Neuronal stem cell (in vitro differentiated cells): Measurements from ENCODE around the gene ZNF714.

Experiments used
- DNase-seq: peaks from one replicate; pipeline ENCODE4 v3.0.0-alpha.2; 2013; ENCODE audit warnings: low spot score
- H2AFZ ChIP-seq: one replicate; pipeline ENCODE4 v1.6.1; 2013; ENCODE audit warnings: mild to moderate bottlenecking, low read length, inconsistent platforms
- H2AK5ac ChIP-seq: 2 replicates; pipeline ENCODE4 v1.6.1; 2013; ENCODE audit warnings: low read depth, mild to moderate bottlenecking, inconsistent platforms, low read length, moderate library complexity, mixed read lengths
- H2BK120ac ChIP-seq: 2 replicates; pipeline ENCODE4 v1.6.1; 2013; ENCODE audit warnings: low read depth, mild to moderate bottlenecking, inconsistent platforms, low read length, moderate library complexity, mixed read lengths
- H2BK12ac ChIP-seq: one replicate; pipeline ENCODE4 v1.6.1; 2013; ENCODE audit warnings: low read length, inconsistent platforms
- H2BK15ac ChIP-seq: 2 replicates; pipeline ENCODE4 v1.6.1; 2013; ENCODE audit warnings: mild to moderate bottlenecking, low read length, inconsistent platforms, mixed read lengths
- H2BK5ac ChIP-seq: one replicate; pipeline ENCODE4 v1.6.1; 2013; ENCODE audit warnings: inconsistent platforms, mild to moderate bottlenecking, low read length, moderate library complexity
- H3K14ac ChIP-seq: one replicate; pipeline ENCODE4 v1.6.1; 2013; ENCODE audit warnings: low read length, inconsistent platforms
- H3K18ac ChIP-seq: 2 replicates; pipeline ENCODE4 v1.6.1; 2013; ENCODE audit warnings: low read length, inconsistent platforms
- H3K23ac ChIP-seq: 2 replicates; pipeline ENCODE4 v1.6.1; 2013; ENCODE audit warnings: low read depth, mild to moderate bottlenecking, mixed read lengths, low read length, inconsistent platforms; ENCODE audit not compliant: poor library complexity
- H3K27ac ChIP-seq: replicated peaks from 3 replicates; pipeline ENCODE4 v1.5.1; 2013; ENCODE audit warnings: low read length, inconsistent platforms
- H3K27me3 ChIP-seq, 3 experiments: 2 replicates each; pipeline ENCODE4 v1.6.1; 2013; ENCODE audit warnings: low read length in 3 of 3, mild to moderate bottlenecking in 2 of 3, inconsistent platforms in 1 of 3, low read depth in 1 of 3, mixed read lengths in 1 of 3, moderate library complexity in 1 of 3; ENCODE audit not compliant: control insufficient read depth in 3 of 3, insufficient read depth in 3 of 3
- H3K36me3 ChIP-seq, 2 donors: replicated peaks in 1 of 2; 2 replicates each; pipeline ENCODE4 v1.6.1; 2013; ENCODE audit warnings: low read length in 2 of 2; ENCODE audit not compliant: control insufficient read depth in 2 of 2, insufficient read depth in 2 of 2
- H3K4ac ChIP-seq: 2 replicates; pipeline ENCODE4 v1.6.1; 2013; ENCODE audit warnings: inconsistent platforms, mild to moderate bottlenecking, low read length, moderate library complexity
- H3K4me1 ChIP-seq, 2 donors: 1 replicate in 1 of 2; 2 replicates in 1 of 2; pipeline ENCODE4 v1.6.1; 2013; ENCODE audit warnings: low read length in 2 of 2, low read depth in 1 of 2; ENCODE audit not compliant: control insufficient read depth in 2 of 2, insufficient read depth in 1 of 2
- H3K4me2 ChIP-seq: one replicate; pipeline ENCODE4 v1.6.1; 2013; ENCODE audit warnings: mild to moderate bottlenecking, low read length, inconsistent platforms; ENCODE audit not compliant: insufficient read depth, poor library complexity, severe bottlenecking
- H3K4me3 ChIP-seq, 2 donors: 2 replicates each; pipeline ENCODE4 v1.5.1; 2013; ENCODE audit warnings: low read length in 2 of 2, mild to moderate bottlenecking in 2 of 2, inconsistent platforms in 1 of 2, moderate library complexity in 1 of 2
- H3K79me1 ChIP-seq: one replicate; pipeline ENCODE4 v1.6.1; 2013; ENCODE audit warnings: low read depth, mild to moderate bottlenecking, inconsistent platforms, low read length, moderate library complexity
- H3K9ac ChIP-seq: one replicate; pipeline ENCODE4 v1.6.1; 2013; ENCODE audit warnings: mild to moderate bottlenecking, low read depth, low read length, inconsistent platforms; ENCODE audit not compliant: poor library complexity
- H3K9me3 ChIP-seq, 2 donors: replicated peaks in 1 of 2; 2 replicates each; pipeline versions ENCODE3 to v1.6.1; 2013; ENCODE audit warnings: low read length in 2 of 2, mild to moderate bottlenecking in 2 of 2, inconsistent platforms in 1 of 2, low read depth in 1 of 2, mixed read lengths in 1 of 2, moderate library complexity in 1 of 2; ENCODE audit not compliant: control insufficient read depth in 2 of 2, insufficient read depth in 1 of 2
- H4K8ac ChIP-seq: one replicate; pipeline ENCODE4 v1.6.1; 2013; ENCODE audit warnings: low read depth, mild to moderate bottlenecking, inconsistent platforms, low read length, moderate library complexity
- H4K91ac ChIP-seq: one replicate; pipeline ENCODE4 v1.6.1; 2013; ENCODE audit warnings: low read length, low read depth, mild to moderate bottlenecking, inconsistent platforms; ENCODE audit not compliant: poor library complexity
- WGBS, 2 donors: extraction: QIAGEN DNeasy Blood & Tissue Kit; methylation state at CpG; one replicate each; pipeline ENCODE4 v1.1.7; 2013; ENCODE audit warnings: missing lambda C conversion rate in 2 of 2, mixed read lengths in 1 of 2; ENCODE audit not compliant: insufficient read length in 2 of 2, insufficient replicate concordance in 1 of 2; ENCODE audit errors: extremely low coverage in 2 of 2; 5-methylcytosine and 5-hydroxymethylcytosine counted together

The ZNF714 gene

DNA sequence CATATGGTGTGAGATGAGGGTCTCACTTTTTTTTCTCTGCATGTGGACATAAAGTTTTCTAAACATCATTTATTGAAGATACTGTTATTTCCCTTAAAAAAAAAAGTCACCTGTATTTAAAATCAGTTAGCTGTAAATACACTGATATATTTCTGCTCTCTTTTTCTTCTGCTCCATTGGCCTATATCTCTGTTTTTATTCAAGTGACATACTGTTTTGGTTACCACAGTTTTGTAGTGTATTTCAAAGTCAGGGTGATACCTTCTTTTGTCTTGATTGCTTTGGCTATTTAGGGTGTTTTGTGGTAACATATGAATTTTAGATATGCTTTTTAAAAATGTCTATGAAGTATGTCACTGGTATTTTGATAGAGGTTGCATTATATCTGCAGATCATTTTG is 44.1 kb downstream of the ZNF714 start:
- H2BK12ac ChIP-seq, result no peak overlapping the region
- peaks cover 0 to 21% of the 10 kb centered on the region in 2 donors for H3K9me3 ChIP-seq
- H3K36me3 ChIP-seq, result peaks cover 0 to 20% of the 10 kb centered on the region in 2 donors
- H3K4me2 ChIP-seq, result no peak overlapping the region
- H3K4ac ChIP-seq, result no peak overlapping the region
- H4K8ac ChIP-seq, result no peak overlapping the region
- H2BK5ac ChIP-seq, result no peak overlapping the region
- peaks cover 0 to 4% of the 10 kb centered on the region in 2 donors for H3K4me1 ChIP-seq
- DNase-seq, result no peak
- no peak overlapping the region for H2BK120ac ChIP-seq
- H3K27me3 ChIP-seq, result no peaks in the 10 kb centered on the region
- H3K23ac ChIP-seq, result no peak overlapping the region
- no peak overlapping the region for H2BK15ac ChIP-seq
- H2AFZ ChIP-seq, result no peak overlapping the region
- H3K27ac ChIP-seq, result no peak overlapping the region
- no peak overlapping the region for H4K91ac ChIP-seq
- no peak overlapping the region for H3K4me3 ChIP-seq
- H3K9ac ChIP-seq, result no peak overlapping the region
- no peak overlapping the region for H2AK5ac ChIP-seq
- H3K18ac ChIP-seq, result no peak overlapping the region
- H3K79me1 ChIP-seq, result no peaks in the 10 kb centered on the region
- no peak overlapping the region for H3K14ac ChIP-seq

GRCh38 chr19:21127001-21127400 is 45.0 kb downstream of the ZNF714 start:
- H2AFZ ChIP-seq, result no peak overlapping the region
- no peak overlapping the region for H2BK12ac ChIP-seq
- H2BK5ac ChIP-seq, result no peak overlapping the region
- H3K4ac ChIP-seq, result no peak overlapping the region
- no peak overlapping the region for H3K14ac ChIP-seq
- H2BK15ac ChIP-seq, result no peak overlapping the region
- no CpG with 5 or more reads among the region's 2 CpGs for WGBS, 2 donors
- no peak overlapping the region for H3K27ac ChIP-seq
- no peaks in the 10 kb centered on the region for H3K27me3 ChIP-seq
- H2AK5ac ChIP-seq, result no peak overlapping the region
- H3K9me3 ChIP-seq, result peaks cover 0 to 21% of the 10 kb centered on the region in 2 donors
- peaks cover 0 to 4% of the 10 kb centered on the region in 2 donors for H3K4me1 ChIP-seq
- no peak overlapping the region for H3K4me2 ChIP-seq
- H3K4me3 ChIP-seq, result no peak overlapping the region
- no peak overlapping the region for H2BK120ac ChIP-seq
- no peak overlapping the region for H3K23ac ChIP-seq
- H3K9ac ChIP-seq, result no peak overlapping the region
- no peaks in the 10 kb centered on the region for H3K79me1 ChIP-seq
- H3K18ac ChIP-seq, result no peak overlapping the region
- DNase-seq, result no peak
- H3K36me3 ChIP-seq, result peaks cover 0 to 11% of the 10 kb centered on the region in 2 donors
- no peak overlapping the region for H4K91ac ChIP-seq
- no peak overlapping the region for H4K8ac ChIP-seq

DNA sequence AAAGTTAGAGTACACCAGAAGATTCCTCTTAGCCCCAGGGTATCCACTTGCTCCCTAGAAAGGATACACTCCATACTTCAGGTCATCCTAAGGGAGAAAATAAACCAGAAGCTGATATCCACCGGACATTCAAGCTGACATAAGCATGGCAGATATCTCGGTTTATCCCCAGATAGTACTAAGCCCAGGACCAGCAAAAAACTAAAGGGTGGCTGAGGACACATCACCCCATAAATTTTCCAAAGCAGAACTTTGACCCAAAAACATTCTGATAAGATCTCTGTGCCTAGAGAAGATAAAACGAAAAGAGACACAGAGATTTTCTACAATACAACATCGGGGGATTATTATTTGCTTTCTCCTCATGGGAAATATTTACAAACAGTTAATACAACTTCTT is 45.9 kb downstream of the ZNF714 start:
- H3K18ac ChIP-seq, result no peak overlapping the region
- H2AK5ac ChIP-seq, result no peak overlapping the region
- H3K9me3 ChIP-seq, result peaks cover 0 to 15% of the 10 kb centered on the region in 2 donors
- H4K91ac ChIP-seq, result no peak overlapping the region
- H3K27ac ChIP-seq, result no peak overlapping the region
- no peak overlapping the region for H2BK15ac ChIP-seq
- H3K14ac ChIP-seq, result no peak overlapping the region
- H2BK5ac ChIP-seq, result no peak overlapping the region
- H3K79me1 ChIP-seq, result no peaks in the 10 kb centered on the region
- WGBS, 2 donors, result no CpG with 5 or more reads among the region's 4 CpGs
- DNase-seq, result no peak
- H3K4me1 ChIP-seq, result peaks cover 0 to 4% of the 10 kb centered on the region in 2 donors
- H4K8ac ChIP-seq, result no peak overlapping the region
- no peak overlapping the region for H2BK120ac ChIP-seq
- no peak overlapping the region for H3K4ac ChIP-seq
- H3K23ac ChIP-seq, result no peak overlapping the region
- H3K36me3 ChIP-seq, result peaks cover 0 to 2% of the 10 kb centered on the region in 2 donors
- H2BK12ac ChIP-seq, result no peak overlapping the region
- no peak overlapping the region for H3K4me3 ChIP-seq
- no peak overlapping the region for H3K4me2 ChIP-seq
- H3K27me3 ChIP-seq, result no peaks in the 10 kb centered on the region
- H2AFZ ChIP-seq, result no peak overlapping the region
- no peak overlapping the region for H3K9ac ChIP-seq

DNA sequence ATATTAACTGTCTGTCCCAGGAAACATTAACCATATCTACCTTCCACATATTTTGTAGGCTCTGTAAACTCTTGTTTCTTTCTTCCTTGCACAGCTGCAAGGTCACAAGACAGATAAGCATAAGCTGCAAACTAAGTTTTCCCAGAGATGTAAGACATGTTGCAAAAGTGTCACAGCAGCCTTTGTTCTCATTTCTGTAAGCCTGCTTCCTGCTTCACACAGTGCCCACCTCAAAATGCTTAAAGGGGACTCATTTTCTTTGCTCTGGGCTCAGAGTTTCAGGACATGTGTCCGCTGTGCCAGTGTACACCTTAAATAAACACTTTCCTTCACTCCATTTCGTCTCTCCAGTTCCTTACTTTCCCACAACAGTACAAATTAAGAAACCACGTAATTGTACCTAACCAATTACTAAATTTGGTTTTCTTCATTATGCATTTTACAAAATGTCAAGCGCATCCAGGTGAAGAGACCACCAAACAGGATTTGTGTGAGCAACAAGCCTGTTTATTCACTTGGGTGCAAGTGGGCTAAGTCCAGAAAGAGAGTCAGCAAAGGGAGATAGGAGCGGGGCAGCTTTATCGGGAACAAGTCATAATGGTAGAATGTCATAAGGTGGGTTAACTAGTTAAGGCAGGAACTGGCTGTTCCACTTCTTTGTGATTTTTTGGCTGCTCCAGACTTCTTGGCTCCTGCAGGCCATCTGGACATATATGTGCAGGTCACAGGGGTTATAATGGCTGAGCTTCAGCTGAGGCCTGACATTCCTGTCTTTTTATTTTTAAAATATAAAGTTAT is 47.1 kb downstream of the ZNF714 start:
- no peak overlapping the region for H3K4ac ChIP-seq
- no peak overlapping the region for H4K8ac ChIP-seq
- no peak overlapping the region for H2BK15ac ChIP-seq
- 100% methylated on average over 2 of the region's 6 CpGs; no CpG with 5 or more reads in 1 of the 2 donors for WGBS, 2 donors
- H4K91ac ChIP-seq, result no peak overlapping the region
- no peak overlapping the region for H2AK5ac ChIP-seq
- H3K9ac ChIP-seq, result no peak overlapping the region
- no peak overlapping the region for H3K23ac ChIP-seq
- H3K4me2 ChIP-seq, result no peak overlapping the region
- H3K14ac ChIP-seq, result no peak overlapping the region
- no peak overlapping the region for H3K27ac ChIP-seq
- H2AFZ ChIP-seq, result peak overlapping the region; percentile 32
- H3K9me3 ChIP-seq, result peaks cover 0 to 15% of the 10 kb centered on the region in 2 donors
- no peak overlapping the region for H3K4me3 ChIP-seq
- H3K4me1 ChIP-seq, result peaks cover 0 to 4% of the 10 kb centered on the region in 2 donors
- no peaks in the 10 kb centered on the region for H3K27me3 ChIP-seq
- H2BK12ac ChIP-seq, result no peak overlapping the region
- no peak for DNase-seq
- H2BK5ac ChIP-seq, result no peak overlapping the region
- H2BK120ac ChIP-seq, result no peak overlapping the region
- no peak overlapping the region for H3K18ac ChIP-seq
- no peaks in the 10 kb centered on the region for H3K36me3 ChIP-seq
- no peaks in the 10 kb centered on the region for H3K79me1 ChIP-seq
